HepG2 (cell line): ENCODE data around the gene TPM1. TPM values are rescaled to one million over a fixed set of nuclear protein-coding genes. Genes with fewer than 3 reads are reported as not detected.

Experiments
- ATAC-seq: fragments of 200-7000 bp; cut with Tn5 transposase; 3 replicates; pipeline ENCODE4 v1.9.1; 2020; ENCODE audit warnings: mild to moderate bottlenecking, moderate library complexity
- BruUV-seq: library from RNA; stranded (reverse); fragments of 400-500 nt; replicated peaks from 2 replicates; lab custom pipeline; 2021; lab: Mats Ljungman, UMichigan
- CTCF ChIA-PET: fragments of 300-600 bp; formaldehyde crosslinking; extraction: SDS; loops from one replicate; lab custom pipeline; 2021; ENCODE audit warnings: low total read pairs, inconsistent platforms, low intra/inter-chr PET ratio; lab: Yijun Ruan, JAX
- POLR2A ChIA-PET: fragments of 350-600 bp; sonication (Branson Sonifier 250); formaldehyde crosslinking; loops from one replicate; lab custom pipeline; 2020; ENCODE audit warnings: antibody characterized with exemption, inconsistent platforms; lab: Yijun Ruan, JAX
- DNase-seq: peaks from one replicate; pipeline ENCODE4 v3.0.0-alpha.2; 2015; ENCODE audit warnings: low spot score
- FAIRE-seq: peaks from 3 replicates; lab custom pipeline; 2011; peaks lifted over from hg19 to GRCh38; lab: Jason Lieb, UNC
- H2AFZ ChIP-seq: one replicate; pipeline ENCODE4 v1.6.1; 2011; ENCODE audit warnings: low read length, inconsistent platforms
- H3K27ac ChIP-seq: fragments of 300-600 bp; 3 replicates; pipeline ENCODE4 v1.8.0; 2011; ENCODE audit warnings: mixed run types, mild to moderate bottlenecking, mixed read lengths, low read length, inconsistent platforms; ENCODE audit not compliant: insufficient read depth; ENCODE audit errors: extremely low read length
- H3K27me3 ChIP-seq, 2 experiments: fragments of 200-600 bp in 1 of 2; 2 replicates in 1 of 2; 3 replicates in 1 of 2; pipeline versions ENCODE4 v1.6.0 to v1.8.0; 2011; ENCODE audit warnings: low read length in 2 of 2, mild to moderate bottlenecking in 2 of 2, moderate library complexity in 2 of 2, inconsistent platforms in 1 of 2; ENCODE audit not compliant: insufficient read depth in 2 of 2, control insufficient read depth in 1 of 2
- H3K36me3 ChIP-seq, 2 experiments: fragments of 200-600 bp in 1 of 2; replicated peaks in 1 of 2; 2 replicates in 1 of 2; 3 replicates in 1 of 2; pipeline versions ENCODE4 v1.5.1 to v1.8.0; 2011; ENCODE audit warnings: low read length in 2 of 2, inconsistent platforms in 1 of 2; ENCODE audit not compliant: insufficient read depth in 2 of 2, control insufficient read depth in 1 of 2
- H3K4me1 ChIP-seq: 2 replicates; pipeline ENCODE4 v1.5.1; 2012; ENCODE audit warnings: low read length, inconsistent platforms; ENCODE audit not compliant: insufficient read depth
- H3K4me2 ChIP-seq: 2 replicates; pipeline ENCODE4 v1.6.0; 2011; ENCODE audit warnings: low read depth, low read length, inconsistent platforms
- H3K4me3 ChIP-seq, 3 experiments: fragments of 200-600 bp in 1 of 3; sonication (generic), shearing (Covaris generic) in 1 of 3; replicated peaks in 1 of 3; 2 replicates each; pipeline ENCODE4 v1.5.1; 2011 to 2016; ENCODE audit warnings: low read length in 3 of 3, inconsistent platforms in 2 of 3, low read depth in 2 of 3, mild to moderate bottlenecking in 2 of 3, control low read depth in 1 of 3, mixed read lengths in 1 of 3; ENCODE audit not compliant: insufficient read depth in 1 of 3
- H3K79me2 ChIP-seq: one replicate; pipeline ENCODE4 v1.6.1; 2011; ENCODE audit warnings: low read length, inconsistent platforms; ENCODE audit not compliant: insufficient read depth
- H3K9ac ChIP-seq: 2 replicates; pipeline ENCODE4 v1.6.0; 2011; ENCODE audit warnings: mild to moderate bottlenecking, low read depth, low read length, inconsistent platforms; ENCODE audit not compliant: insufficient read depth
- H3K9me3 ChIP-seq: 2 replicates; pipeline ENCODE4 v1.5.1; 2012; ENCODE audit warnings: mild to moderate bottlenecking, low read length
- H4K20me1 ChIP-seq: 2 replicates; pipeline ENCODE4 v1.6.0; 2011; ENCODE audit warnings: inconsistent platforms, mild to moderate bottlenecking, low read length, moderate library complexity; ENCODE audit not compliant: insufficient read depth
- CBFB ChIP-seq: sonication (generic); formaldehyde crosslinking; IDR thresholded peaks from 2 replicates; pipeline ENCODE4 v1.4.0; 2020; ENCODE audit warnings: missing genetic modification reagents
- CEBPG ChIP-seq: IDR thresholded peaks from 2 replicates; pipeline ENCODE4 v1.6.1; 2016
- NRL ChIP-seq: sonication (generic); formaldehyde crosslinking; IDR thresholded peaks from 2 replicates; pipeline ENCODE4 v1.5.0; 2020; ENCODE audit warnings: missing genetic modification reagents, mild to moderate bottlenecking, moderate library complexity, borderline replicate concordance
- PITX1 ChIP-seq: sonication (generic); formaldehyde crosslinking; IDR thresholded peaks from 2 replicates; pipeline ENCODE4 v1.5.1; 2020; ENCODE audit warnings: mild to moderate bottlenecking, missing genetic modification reagents
- RFXAP ChIP-seq: sonication (generic); formaldehyde crosslinking; IDR thresholded peaks from 2 replicates; pipeline ENCODE4 v1.4.0; 2020; ENCODE audit warnings: missing genetic modification reagents, borderline replicate concordance
- TRIM24 ChIP-seq: sonication (generic); formaldehyde crosslinking; IDR thresholded peaks from 2 replicates; pipeline ENCODE4 v1.8.0; 2022; ENCODE audit warnings: mild to moderate bottlenecking, missing genetic modification reagents
- whole genome bisulfite sequencing: methylation state at CpG from one replicate; pipeline ENCODE4 v1.1.6; 2017; ENCODE audit warnings: low lambda C conversion rate; 5-methylcytosine and 5-hydroxymethylcytosine counted together
- in situ Hi-C: cut with HindIII; loops from 2 replicates; pipeline ENCODE4 v1.10.0; 2017; ENCODE audit warnings: low pct_unique_long_range_greater_than_20kb; ENCODE audit not compliant: extremely low pct_ligation_motif_present
- intact Hi-C: fragments of 100-400 bp; cut with micrococcal nuclease; formaldehyde crosslinking; loops from one replicate; pipeline ENCODE4 v1.10.0; 2022; ENCODE audit not compliant: unreplicated experiment
- polyA plus RNA-seq, 8 experiments: library from polyadenylated mRNA; depleted of rRNA in 3 of 8; stranded (reverse) in 7 of 8; unstranded in 1 of 8; fragments of >200 nt; fragmentation: Illumina TruSeq in 4 of 8; extraction: Trizol in 4 of 8; gene quantifications; 2 replicates each; pipeline versions ENCODE4 v1.2.1 to v1.2.3, GENCODE V29; 2011 to 2016; ENCODE audit warnings: low read depth in 4 of 8, missing spikeins in 1 of 8, mixed read lengths in 1 of 8; ENCODE audit not compliant: insufficient read depth in 1 of 8
- total RNA-seq, 5 experiments: library from RNA; depleted of rRNA; stranded (reverse); fragments of >200 nt; fragmentation: Illumina TruSeq; extraction: Trizol; gene quantifications; 2 replicates each; pipeline ENCODE4 v1.2.3, GENCODE V29; 2016; ENCODE audit warnings: low read depth in 1 of 5
- TF ChIP-seq, protein P1 (sequence below): sonication (generic); formaldehyde crosslinking; IDR thresholded peaks from 2 replicates; pipeline ENCODE4 v1.4.0; 2020; ENCODE audit warnings: missing genetic modification reagents
- TF ChIP-seq, protein P2 (sequence below), 2 experiments: sonication (generic) in 1 of 2; formaldehyde crosslinking in 1 of 2; IDR thresholded peaks; 2 replicates each; pipeline versions ENCODE4 v1.6.1 to v1.9.0; 2014 to 2022; ENCODE audit warnings: antibody characterized with exemption in 1 of 2, borderline replicate concordance in 1 of 2, inconsistent platforms in 1 of 2, low read depth in 1 of 2, missing genetic modification reagents in 1 of 2
- TF ChIP-seq, protein P3 (sequence below): sonication (generic); formaldehyde crosslinking; IDR thresholded peaks from 2 replicates; pipeline ENCODE4 v1.5.1; 2020; ENCODE audit warnings: mild to moderate bottlenecking, missing genetic modification reagents, borderline replicate concordance

TPM1 gene
- total and polyA plus RNA-seq, 2 of the 13 experiments (the other 11 are each of a cell fraction or from before 2014, with no cell fraction given): 98.9 to 109 TPM

DNA sequence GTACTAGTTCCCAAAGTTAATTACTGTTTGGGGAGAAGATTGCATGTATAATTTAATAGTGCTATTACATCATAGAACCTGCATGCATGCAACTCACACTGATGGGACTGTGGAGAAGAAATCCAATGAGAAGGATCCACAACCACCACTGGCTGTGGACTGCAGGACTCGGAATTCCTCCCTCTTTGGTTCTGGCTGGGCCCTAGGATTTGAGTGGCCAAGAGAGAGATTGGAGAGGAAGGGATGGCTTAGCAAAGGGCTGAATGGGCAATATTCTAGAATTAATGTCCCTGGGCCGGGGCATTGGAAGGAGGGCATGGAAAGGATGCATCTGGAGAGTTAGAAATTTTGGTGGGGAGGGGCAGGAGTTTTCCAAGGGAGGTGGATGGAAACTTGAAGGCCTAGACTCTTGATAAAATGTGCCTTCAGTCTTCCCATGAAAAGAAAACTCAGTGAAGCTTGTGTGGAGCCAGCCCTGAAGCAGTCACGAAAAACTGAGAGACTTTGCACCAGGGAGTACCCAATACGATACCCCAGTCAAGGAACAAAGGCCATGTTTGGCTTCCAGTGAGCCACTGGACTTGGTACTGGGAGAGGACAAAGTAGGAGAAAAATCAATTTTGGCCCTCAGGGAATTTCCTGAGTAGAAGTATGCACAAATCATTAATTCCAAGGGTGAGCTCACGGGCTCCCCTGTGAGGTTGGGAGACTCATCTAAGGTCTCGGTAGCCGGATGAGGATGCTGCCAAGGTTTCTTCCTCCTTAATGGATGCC is 31.4 kb upstream of the TPM1 start:
- H3K27ac ChIP-seq: peak overlapping the region; percentile 82
- peaks cover 61% of the 10 kb centered on the region for H3K4me1 ChIP-seq
- H3K9ac ChIP-seq: peak overlapping the region; percentile 27; the same call in 1 of the 2 replicates
- H3K9me3 ChIP-seq: no peaks in the 10 kb centered on the region
- DNase-seq (peak; percentile 80), ATAC-seq (peak; percentile 92), FAIRE-seq (peak; percentile 75)
- no peaks in the 10 kb centered on the region for H3K79me2 ChIP-seq
- H4K20me1 ChIP-seq: no peaks in the 10 kb centered on the region
- H3K27me3 ChIP-seq: no peaks in the 10 kb centered on the region
- peak overlapping the region; percentile 53 for H3K4me2 ChIP-seq
- H3K36me3 ChIP-seq: no peaks in the 10 kb centered on the region
- CTCF ChIA-PET: no interaction called here
- 37% methylated on average over 6 of the region's 7 CpGs for WGBS
- intact Hi-C loops (loop anchor here (10.0 kb wide), 1 partner anchor 116 kb away; no protein-coding TSS in a partner anchor), in situ Hi-C loops (no loop called here)
- POLR2A ChIA-PET: interaction anchor here (0.6 to 1.5 kb wide), 5 partner anchors 9 to 37 kb away, joined by 3 to 7 read pairs (median 5); no protein-coding TSS in a partner anchor
- H2AFZ ChIP-seq: no peak overlapping the region
- no TSS peak for BruUV-seq
- peak overlapping the region in 1 of 3 experiments; percentile 13; a peak in 1 of 6 replicates for H3K4me3 ChIP-seq
- TF ChIP-seq CBFB (CRISPR knock-in tag) (no peak), TRIM24 (no peak), PITX1 (CRISPR knock-in tag) (peak; percentile 81), NRL (CRISPR knock-in tag) (no peak), CEBPG (CRISPR knock-in tag) (peak; percentile 46; the same call in 1 of the 2 replicates), RFXAP (CRISPR knock-in tag) (peak; percentile 78; the same call in 1 of the 2 replicates)
- TF ChIP-seq, protein P1, sequence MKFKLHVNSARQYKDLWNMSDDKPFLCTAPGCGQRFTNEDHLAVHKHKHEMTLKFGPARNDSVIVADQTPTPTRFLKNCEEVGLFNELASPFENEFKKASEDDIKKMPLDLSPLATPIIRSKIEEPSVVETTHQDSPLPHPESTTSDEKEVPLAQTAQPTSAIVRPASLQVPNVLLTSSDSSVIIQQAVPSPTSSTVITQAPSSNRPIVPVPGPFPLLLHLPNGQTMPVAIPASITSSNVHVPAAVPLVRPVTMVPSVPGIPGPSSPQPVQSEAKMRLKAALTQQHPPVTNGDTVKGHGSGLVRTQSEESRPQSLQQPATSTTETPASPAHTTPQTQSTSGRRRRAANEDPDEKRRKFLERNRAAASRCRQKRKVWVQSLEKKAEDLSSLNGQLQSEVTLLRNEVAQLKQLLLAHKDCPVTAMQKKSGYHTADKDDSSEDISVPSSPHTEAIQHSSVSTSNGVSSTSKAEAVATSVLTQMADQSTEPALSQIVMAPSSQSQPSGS: peak; percentile 63; the same call in 1 of the 2 replicates
- TF ChIP-seq, protein P2, sequence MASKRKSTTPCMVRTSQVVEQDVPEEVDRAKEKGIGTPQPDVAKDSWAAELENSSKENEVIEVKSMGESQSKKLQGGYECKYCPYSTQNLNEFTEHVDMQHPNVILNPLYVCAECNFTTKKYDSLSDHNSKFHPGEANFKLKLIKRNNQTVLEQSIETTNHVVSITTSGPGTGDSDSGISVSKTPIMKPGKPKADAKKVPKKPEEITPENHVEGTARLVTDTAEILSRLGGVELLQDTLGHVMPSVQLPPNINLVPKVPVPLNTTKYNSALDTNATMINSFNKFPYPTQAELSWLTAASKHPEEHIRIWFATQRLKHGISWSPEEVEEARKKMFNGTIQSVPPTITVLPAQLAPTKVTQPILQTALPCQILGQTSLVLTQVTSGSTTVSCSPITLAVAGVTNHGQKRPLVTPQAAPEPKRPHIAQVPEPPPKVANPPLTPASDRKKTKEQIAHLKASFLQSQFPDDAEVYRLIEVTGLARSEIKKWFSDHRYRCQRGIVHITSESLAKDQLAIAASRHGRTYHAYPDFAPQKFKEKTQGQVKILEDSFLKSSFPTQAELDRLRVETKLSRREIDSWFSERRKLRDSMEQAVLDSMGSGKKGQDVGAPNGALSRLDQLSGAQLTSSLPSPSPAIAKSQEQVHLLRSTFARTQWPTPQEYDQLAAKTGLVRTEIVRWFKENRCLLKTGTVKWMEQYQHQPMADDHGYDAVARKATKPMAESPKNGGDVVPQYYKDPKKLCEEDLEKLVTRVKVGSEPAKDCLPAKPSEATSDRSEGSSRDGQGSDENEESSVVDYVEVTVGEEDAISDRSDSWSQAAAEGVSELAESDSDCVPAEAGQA (IDR thresholded peaks at IDR 0.05; ENCODE audit: low read depth): no peak
- TF ChIP-seq, protein P2 (CRISPR knock-in tag; IDR thresholded peaks at IDR 0.05; ENCODE audit: borderline replicate concordance): no peak
- TF ChIP-seq, protein P3, sequence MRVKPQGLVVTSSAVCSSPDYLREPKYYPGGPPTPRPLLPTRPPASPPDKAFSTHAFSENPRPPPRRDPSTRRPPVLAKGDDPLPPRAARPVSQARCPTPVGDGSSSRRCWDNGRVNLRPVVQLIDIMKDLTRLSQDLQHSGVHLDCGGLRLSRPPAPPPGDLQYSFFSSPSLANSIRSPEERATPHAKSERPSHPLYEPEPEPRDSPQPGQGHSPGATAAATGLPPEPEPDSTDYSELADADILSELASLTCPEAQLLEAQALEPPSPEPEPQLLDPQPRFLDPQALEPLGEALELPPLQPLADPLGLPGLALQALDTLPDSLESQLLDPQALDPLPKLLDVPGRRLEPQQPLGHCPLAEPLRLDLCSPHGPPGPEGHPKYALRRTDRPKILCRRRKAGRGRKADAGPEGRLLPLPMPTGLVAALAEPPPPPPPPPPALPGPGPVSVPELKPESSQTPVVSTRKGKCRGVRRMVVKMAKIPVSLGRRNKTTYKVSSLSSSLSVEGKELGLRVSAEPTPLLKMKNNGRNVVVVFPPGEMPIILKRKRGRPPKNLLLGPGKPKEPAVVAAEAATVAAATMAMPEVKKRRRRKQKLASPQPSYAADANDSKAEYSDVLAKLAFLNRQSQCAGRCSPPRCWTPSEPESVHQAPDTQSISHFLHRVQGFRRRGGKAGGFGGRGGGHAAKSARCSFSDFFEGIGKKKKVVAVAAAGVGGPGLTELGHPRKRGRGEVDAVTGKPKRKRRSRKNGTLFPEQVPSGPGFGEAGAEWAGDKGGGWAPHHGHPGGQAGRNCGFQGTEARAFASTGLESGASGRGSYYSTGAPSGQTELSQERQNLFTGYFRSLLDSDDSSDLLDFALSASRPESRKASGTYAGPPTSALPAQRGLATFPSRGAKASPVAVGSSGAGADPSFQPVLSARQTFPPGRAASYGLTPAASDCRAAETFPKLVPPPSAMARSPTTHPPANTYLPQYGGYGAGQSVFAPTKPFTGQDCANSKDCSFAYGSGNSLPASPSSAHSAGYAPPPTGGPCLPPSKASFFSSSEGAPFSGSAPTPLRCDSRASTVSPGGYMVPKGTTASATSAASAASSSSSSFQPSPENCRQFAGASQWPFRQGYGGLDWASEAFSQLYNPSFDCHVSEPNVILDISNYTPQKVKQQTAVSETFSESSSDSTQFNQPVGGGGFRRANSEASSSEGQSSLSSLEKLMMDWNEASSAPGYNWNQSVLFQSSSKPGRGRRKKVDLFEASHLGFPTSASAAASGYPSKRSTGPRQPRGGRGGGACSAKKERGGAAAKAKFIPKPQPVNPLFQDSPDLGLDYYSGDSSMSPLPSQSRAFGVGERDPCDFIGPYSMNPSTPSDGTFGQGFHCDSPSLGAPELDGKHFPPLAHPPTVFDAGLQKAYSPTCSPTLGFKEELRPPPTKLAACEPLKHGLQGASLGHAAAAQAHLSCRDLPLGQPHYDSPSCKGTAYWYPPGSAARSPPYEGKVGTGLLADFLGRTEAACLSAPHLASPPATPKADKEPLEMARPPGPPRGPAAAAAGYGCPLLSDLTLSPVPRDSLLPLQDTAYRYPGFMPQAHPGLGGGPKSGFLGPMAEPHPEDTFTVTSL (CRISPR knock-in tag): peak; percentile 95
